Measurements from ENCODE around the gene AMELX.

AMELX gene

GRCh38 chrX:11309220-11309619 is 16.0 kb downstream of the AMELX start:
- no peak for DNase-seq (ENCODE audit: low spot score)

- DNase-seq (ENCODE audit: low spot score): no peak
Observed at GRCh38 chrX:11311706-11312105, 18.5 kb downstream of the AMELX start.

GRCh38 chrX:11319806-11320520 is 26.8 kb downstream of the AMELX start:
- DNase-seq (ENCODE audit: low spot score): no peak

GRCh38 chrX:11321986-11322385 is 28.8 kb downstream of the AMELX start:
- DNase-seq (ENCODE audit: low spot score): no peak

- DNase-seq (ENCODE audit: low spot score): no peak
Observed at GRCh38 chrX:11328134-11328533, 34.9 kb downstream of the AMELX start.

- no peak for DNase-seq (ENCODE audit: low spot score)
Observed at GRCh38 chrX:11329021-11329420, 35.8 kb downstream of the AMELX start.

- DNase-seq (ENCODE audit: low spot score): no peak
Observed at GRCh38 chrX:11331788-11332187, 38.6 kb downstream of the AMELX start.

GRCh38 chrX:11334165-11334564 is 41.0 kb downstream of the AMELX start:
- no peak for DNase-seq (ENCODE audit: low spot score)

- DNase-seq (ENCODE audit: low spot score): no peak
Observed at GRCh38 chrX:11336201-11336600, 43.0 kb downstream of the AMELX start.

- DNase-seq (ENCODE audit: low spot score): no peak
Observed at GRCh38 chrX:11337292-11338009, 44.2 kb downstream of the AMELX start.

GRCh38 chrX:11341274-11342201 is 48.3 kb downstream of the AMELX start:
- no peak for DNase-seq (ENCODE audit: low spot score)

- no peak for DNase-seq (ENCODE audit: low spot score)
Observed at GRCh38 chrX:11342673-11343072, 49.5 kb downstream of the AMELX start.

GRCh38 chrX:11346121-11346682 is 53.0 kb downstream of the AMELX start:
- DNase-seq (ENCODE audit: low spot score): no peak

- no peak for DNase-seq (ENCODE audit: low spot score)
Observed at GRCh38 chrX:11347300-11347699, 54.1 kb downstream of the AMELX start.

- no peak for DNase-seq (ENCODE audit: low spot score)
Observed at GRCh38 chrX:11349020-11349419, 55.8 kb downstream of the AMELX start.

- no peak for DNase-seq (ENCODE audit: low spot score)
Observed at GRCh38 chrX:11349661-11350337, 56.6 kb downstream of the AMELX start.

All from CD4-positive, alpha-beta T cell treated with Interleukin-2 at 100 ng/mL for 4 hours (primary cell).